CD4-positive, alpha-beta T cell treated with Interleukin-10 for 1 hour (primary cell): ENCODE measurements around the gene MARCHF4.

Source experiments
- DNase-seq: peaks from one replicate; pipeline ENCODE4 v3.0.0-alpha.2; 2020

The MARCHF4 gene

GRCh38 chr2:216348756-216349308 lies 23.5 kb downstream of the MARCHF4 start:
- DNase-seq = no peak

GRCh38 chr2:216346781-216347180 lies 25.5 kb downstream of the MARCHF4 start:
- DNase-seq = no peak

GRCh38 chr2:216345846-216346245 lies 26.4 kb downstream of the MARCHF4 start:
- no peak for DNase-seq

- DNase-seq = no peak
These were observed 27.4 kb downstream of the MARCHF4 start for GRCh38 chr2:216344950-216345300.

- no peak for DNase-seq
These were observed 27.9 kb downstream of the MARCHF4 start for GRCh38 chr2:216344206-216344949.

- DNase-seq = no peak
These were observed 28.9 kb downstream of the MARCHF4 start for GRCh38 chr2:216343221-216343980.

GRCh38 chr2:216341121-216341520 lies 31.2 kb downstream of the MARCHF4 start:
- no peak for DNase-seq

GRCh38 chr2:216340280-216340631 lies 32.0 kb downstream of the MARCHF4 start:
- no peak for DNase-seq

GRCh38 chr2:216339456-216340279 lies 32.6 kb downstream of the MARCHF4 start:
- no peak for DNase-seq

GRCh38 chr2:216335252-216335651 lies 37.0 kb downstream of the MARCHF4 start:
- no peak for DNase-seq

GRCh38 chr2:216328347-216328746 lies 43.9 kb downstream of the MARCHF4 start:
- peak; percentile 33 for DNase-seq

- DNase-seq = no peak
These were observed 44.8 kb downstream of the MARCHF4 start for GRCh38 chr2:216327447-216327935.
